ENCODE data around the gene C11orf21. TPM values are rescaled to one million over a fixed set of nuclear protein-coding genes. Genes with fewer than 3 reads are reported as not detected.

Gene C11orf21
- total and polyA plus RNA-seq, 9 of the 15 experiments (the other 6 are each of a cell fraction or from before 2014, with no cell fraction given) = 0.10 to 2.6 (median 2.0) TPM

DNA sequence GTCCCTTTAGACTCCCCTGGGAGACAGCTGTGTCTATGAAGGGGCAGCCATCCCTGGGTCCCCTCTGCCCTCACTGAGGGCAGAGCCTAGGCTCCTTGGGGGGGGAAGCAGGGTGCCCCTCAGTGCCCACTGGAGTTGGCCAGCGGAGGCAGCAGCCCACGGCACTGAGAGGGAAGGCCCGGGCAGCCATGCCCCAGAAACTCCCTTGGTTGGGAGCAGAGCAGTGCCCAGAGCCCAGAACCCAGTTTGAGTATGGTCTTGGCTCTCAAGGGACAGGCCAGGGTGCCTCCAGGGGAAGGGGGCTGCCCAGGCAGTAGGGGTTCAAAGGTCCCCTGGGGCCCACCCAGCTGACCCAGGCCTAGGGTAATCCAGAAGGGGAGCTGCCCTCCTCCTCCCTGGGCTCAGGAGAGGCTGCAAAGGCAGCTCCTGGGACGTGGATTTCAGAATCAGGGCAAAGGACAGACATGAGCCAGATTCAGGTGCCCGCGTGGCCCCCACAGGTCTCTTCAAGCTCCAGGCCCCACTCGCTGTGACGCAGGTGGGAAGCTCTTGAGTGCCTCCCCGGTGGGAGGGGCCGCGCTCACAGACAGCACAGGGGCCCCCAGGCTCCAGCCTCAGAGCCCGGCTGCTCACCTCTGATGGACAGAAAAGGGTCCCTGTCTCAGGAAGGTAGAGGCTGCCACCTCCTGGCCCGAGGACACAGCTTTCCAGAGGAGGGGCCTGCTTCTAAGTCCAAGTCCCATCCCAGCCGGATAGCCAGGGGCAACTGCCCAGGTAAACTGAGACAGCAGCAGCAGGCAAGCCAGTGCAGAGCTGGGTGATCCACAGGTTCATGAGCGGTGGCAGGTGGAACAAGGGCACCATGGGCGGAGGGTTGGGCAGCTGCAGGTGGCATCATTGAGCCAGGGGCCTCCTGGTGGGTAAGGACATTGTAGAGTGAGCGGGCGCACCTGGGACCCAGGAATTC lies 2.6 kb downstream of the C11orf21 start (continued):
- TF ChIP-seq, protein P1, sequence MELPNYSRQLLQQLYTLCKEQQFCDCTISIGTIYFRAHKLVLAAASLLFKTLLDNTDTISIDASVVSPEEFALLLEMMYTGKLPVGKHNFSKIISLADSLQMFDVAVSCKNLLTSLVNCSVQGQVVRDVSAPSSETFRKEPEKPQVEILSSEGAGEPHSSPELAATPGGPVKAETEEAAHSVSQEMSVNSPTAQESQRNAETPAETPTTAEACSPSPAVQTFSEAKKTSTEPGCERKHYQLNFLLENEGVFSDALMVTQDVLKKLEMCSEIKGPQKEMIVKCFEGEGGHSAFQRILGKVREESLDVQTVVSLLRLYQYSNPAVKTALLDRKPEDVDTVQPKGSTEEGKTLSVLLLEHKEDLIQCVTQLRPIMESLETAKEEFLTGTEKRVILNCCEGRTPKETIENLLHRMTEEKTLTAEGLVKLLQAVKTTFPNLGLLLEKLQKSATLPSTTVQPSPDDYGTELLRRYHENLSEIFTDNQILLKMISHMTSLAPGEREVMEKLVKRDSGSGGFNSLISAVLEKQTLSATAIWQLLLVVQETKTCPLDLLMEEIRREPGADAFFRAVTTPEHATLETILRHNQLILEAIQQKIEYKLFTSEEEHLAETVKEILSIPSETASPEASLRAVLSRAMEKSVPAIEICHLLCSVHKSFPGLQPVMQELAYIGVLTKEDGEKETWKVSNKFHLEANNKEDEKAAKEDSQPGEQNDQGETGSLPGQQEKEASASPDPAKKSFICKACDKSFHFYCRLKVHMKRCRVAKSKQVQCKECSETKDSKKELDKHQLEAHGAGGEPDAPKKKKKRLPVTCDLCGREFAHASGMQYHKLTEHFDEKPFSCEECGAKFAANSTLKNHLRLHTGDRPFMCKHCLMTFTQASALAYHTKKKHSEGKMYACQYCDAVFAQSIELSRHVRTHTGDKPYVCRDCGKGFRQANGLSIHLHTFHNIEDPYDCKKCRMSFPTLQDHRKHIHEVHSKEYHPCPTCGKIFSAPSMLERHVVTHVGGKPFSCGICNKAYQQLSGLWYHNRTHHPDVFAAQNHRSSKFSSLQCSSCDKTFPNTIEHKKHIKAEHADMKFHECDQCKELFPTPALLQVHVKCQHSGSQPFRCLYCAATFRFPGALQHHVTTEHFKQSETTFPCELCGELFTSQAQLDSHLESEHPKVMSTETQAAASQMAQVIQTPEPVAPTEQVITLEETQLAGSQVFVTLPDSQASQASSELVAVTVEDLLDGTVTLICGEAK (IDR thresholded peaks at IDR 0.05) = no peak
- TF ChIP-seq, protein P1 (CRISPR knock-in tag; IDR thresholded peaks at IDR 0.05) = no peak

Data from K562 (cell line).